CD4-positive, CD25-positive, alpha-beta regulatory T cell (primary cell): ENCODE measurements around the gene KCNG2. TPM values are rescaled to one million over a fixed set of nuclear protein-coding genes. Genes with fewer than 3 reads are reported as not detected.

ENCODE experiments used
- ATAC-seq, 2 donors: fragments of 150-1000 bp; cut with Tn5 transposase; one replicate each; pipeline ENCODE4 v1.10.0; 2021; ENCODE audit warnings: low read depth in 2 of 2, moderate number of reproducible peaks in 2 of 2, moderate library complexity in 1 of 2
- DNase-seq, 3 donors: peaks; one replicate each; pipeline versions ENCODE4 v3.0.0 to v3.0.0-alpha.2; 2012 to 2022; ENCODE audit warnings: mixed read lengths in 1 of 3
- H3K27ac ChIP-seq: one replicate; pipeline ENCODE4 v1.7.0; 2013; ENCODE audit warnings: mild to moderate bottlenecking, low read length; ENCODE audit not compliant: insufficient read depth, poor library complexity, severe bottlenecking
- H3K27me3 ChIP-seq: one replicate; pipeline ENCODE4 v1.7.0; 2013; ENCODE audit warnings: low read length; ENCODE audit not compliant: control insufficient read depth, insufficient read depth
- H3K36me3 ChIP-seq: one replicate; pipeline ENCODE4 v1.7.0; 2013; ENCODE audit warnings: mild to moderate bottlenecking, low read length, moderate library complexity; ENCODE audit not compliant: control insufficient read depth, insufficient read depth
- H3K4me1 ChIP-seq: 2 replicates; pipeline ENCODE4 v1.7.0; 2013; ENCODE audit warnings: mild to moderate bottlenecking, low read length; ENCODE audit not compliant: insufficient read depth, control insufficient read depth, poor library complexity, severe bottlenecking
- H3K4me3 ChIP-seq: one replicate; pipeline ENCODE4 v1.7.0; 2013; ENCODE audit warnings: low read depth, mild to moderate bottlenecking, low read length, moderate library complexity
- H3K9me3 ChIP-seq, 2 experiments: 1 replicate in 1 of 2; 2 replicates in 1 of 2; pipeline ENCODE4 v1.7.0; 2013; ENCODE audit warnings: low read length in 2 of 2, mild to moderate bottlenecking in 1 of 2, moderate library complexity in 1 of 2; ENCODE audit not compliant: control insufficient read depth in 2 of 2
- H3K27ac Mint-ChIP-seq, 3 donors: one replicate each; pipeline ENCODE4 v1.8.0; 2020 to 2022; ENCODE audit warnings: mild to moderate bottlenecking in 3 of 3, mixed read lengths in 3 of 3, moderate library complexity in 2 of 3
- H3K27me3 Mint-ChIP-seq: one replicate; pipeline ENCODE4 v1.8.0; 2022; ENCODE audit warnings: mild to moderate bottlenecking, mixed read lengths
- H3K36me3 Mint-ChIP-seq: one replicate; pipeline ENCODE4 v1.8.0; 2020; ENCODE audit warnings: mixed read lengths
- H3K4me1 Mint-ChIP-seq, 4 donors: one replicate each; pipeline ENCODE4 v1.8.0; 2020 to 2022; ENCODE audit warnings: mixed read lengths in 4 of 4, mild to moderate bottlenecking in 1 of 4
- H3K4me3 Mint-ChIP-seq, 4 donors: one replicate each; pipeline ENCODE4 v1.8.0; 2020 to 2022; ENCODE audit warnings: mild to moderate bottlenecking in 4 of 4, mixed read lengths in 4 of 4, moderate library complexity in 3 of 4
- H3K9me3 Mint-ChIP-seq, 7 donors: one replicate each; pipeline ENCODE4 v1.8.0; 2020 to 2022; ENCODE audit warnings: mixed read lengths in 7 of 7, mild to moderate bottlenecking in 3 of 7, moderate library complexity in 2 of 7
- polyA plus RNA-seq, 4 donors: library from polyadenylated mRNA; unstranded; fragments of 300-500 nt; fragmentation: Illumina TruSeq; gene quantifications; one replicate each; pipeline ENCODE4 v1.2.3, GENCODE V29; 2021
- total RNA-seq: library from RNA; stranded (reverse); gene quantifications from one replicate; pipeline ENCODE4 v1.2.3, GENCODE V29; 2022

KCNG2 gene
- total and polyA plus RNA-seq, 5 donors from 2014 or later, result not detected

- Histone ChIP-seq H3K27ac (no peak overlapping the region), H3K4me1 (no peaks in the 10 kb centered on the region), H3K27me3 (no peaks in the 10 kb centered on the region), H3K36me3 (peaks cover 4% of the 10 kb centered on the region), H3K9me3 (no peaks in the 10 kb centered on the region), H3K4me3 (no peak overlapping the region)
- Mint-ChIP-seq H3K9me3 (no peaks in the 10 kb centered on the region), H3K27ac (peak overlapping the region in 1 of 3 donors; percentile 77), H3K36me3 (peaks cover 25% of the 10 kb centered on the region), H3K27me3 (no peaks in the 10 kb centered on the region), H3K4me3 (no peak overlapping the region), H3K4me1 (peaks cover 0 to 14% (median 4%) of the 10 kb centered on the region in 4 donors)
- ATAC-seq (no peak), DNase-seq (no peak)
Observed at GRCh38 chr18:79911344-79912270, 113.9 kb downstream of the KCNG2 start.

- Mint-ChIP-seq H3K4me3 (no peak overlapping the region), H3K27ac (no peak overlapping the region), H3K36me3 (peaks cover 25% of the 10 kb centered on the region), H3K4me1 (peaks cover 0 to 14% (median 4%) of the 10 kb centered on the region in 4 donors), H3K9me3 (no peaks in the 10 kb centered on the region), H3K27me3 (no peaks in the 10 kb centered on the region)
- Histone ChIP-seq H3K4me1 (no peaks in the 10 kb centered on the region), H3K4me3 (no peak overlapping the region), H3K36me3 (peaks cover 10% of the 10 kb centered on the region), H3K9me3 (no peaks in the 10 kb centered on the region), H3K27me3 (no peaks in the 10 kb centered on the region), H3K27ac (no peak overlapping the region)
- DNase-seq (peak in 1 of 3 donors; percentile 14), ATAC-seq (peak in 1 of 2 donors; percentile 41)
Observed at GRCh38 chr18:79912409-79912991, 114.8 kb downstream of the KCNG2 start.

DNA sequence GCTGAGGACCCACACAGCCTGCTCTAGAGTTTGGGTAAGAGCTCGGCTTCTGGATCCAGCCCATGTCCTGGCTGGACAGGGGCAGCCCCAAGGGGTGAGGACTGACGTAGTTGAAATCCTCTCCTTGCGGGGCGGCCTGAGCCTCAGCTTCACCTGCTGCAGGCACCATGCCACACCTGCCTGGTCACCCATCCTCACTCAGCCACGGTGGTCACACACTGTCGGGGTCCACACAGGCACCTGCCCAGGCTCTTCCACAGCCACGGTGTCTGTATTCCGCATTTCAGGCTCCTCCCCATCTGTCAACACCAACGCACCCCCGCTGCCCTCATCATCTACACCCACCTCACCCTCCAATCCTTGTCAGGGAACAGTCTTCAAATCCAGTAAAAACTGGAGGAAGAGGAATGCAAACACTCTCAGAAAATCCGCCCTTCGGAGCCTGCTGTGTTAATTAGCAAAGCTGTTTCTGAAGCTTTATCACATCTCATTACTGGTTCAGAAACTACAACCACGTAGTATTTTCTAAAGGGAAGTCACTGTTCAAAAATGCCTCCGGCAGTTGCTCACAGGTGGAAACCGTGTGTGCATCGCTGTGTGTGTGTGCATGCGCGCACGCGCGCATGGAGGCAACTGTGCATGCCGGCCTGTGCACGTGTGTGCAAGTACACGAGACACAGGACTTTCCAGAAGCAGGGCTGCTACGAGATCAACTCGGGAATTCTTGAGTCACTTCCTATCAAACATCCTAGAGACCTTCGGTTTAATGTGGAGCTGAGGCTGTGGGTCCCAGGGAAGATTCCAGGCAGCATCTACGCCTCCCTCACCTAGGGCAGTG, 115.5 kb downstream of the KCNG2 start:
- peaks cover 0 to 14% (median 4%) of the 10 kb centered on the region in 4 donors for H3K4me1 Mint-ChIP-seq
- H3K9me3 Mint-ChIP-seq, result peaks cover 0 to 2% (median 0%) of the 10 kb centered on the region in 7 donors
- no peak overlapping the region for H3K4me3 Mint-ChIP-seq
- no peak overlapping the region for H3K27ac ChIP-seq
- no peaks in the 10 kb centered on the region for H3K4me1 ChIP-seq
- H3K27me3 ChIP-seq, result no peaks in the 10 kb centered on the region
- H3K9me3 ChIP-seq, result no peaks in the 10 kb centered on the region
- no peak overlapping the region for H3K4me3 ChIP-seq
- DNase-seq, result no peak
- peaks cover 24% of the 10 kb centered on the region for H3K36me3 Mint-ChIP-seq
- H3K36me3 ChIP-seq, result peaks cover 10% of the 10 kb centered on the region
- H3K27me3 Mint-ChIP-seq, result no peaks in the 10 kb centered on the region
- peak overlapping the region in 1 of 3 donors; percentile 46 for H3K27ac Mint-ChIP-seq
- no peak for ATAC-seq

DNA sequence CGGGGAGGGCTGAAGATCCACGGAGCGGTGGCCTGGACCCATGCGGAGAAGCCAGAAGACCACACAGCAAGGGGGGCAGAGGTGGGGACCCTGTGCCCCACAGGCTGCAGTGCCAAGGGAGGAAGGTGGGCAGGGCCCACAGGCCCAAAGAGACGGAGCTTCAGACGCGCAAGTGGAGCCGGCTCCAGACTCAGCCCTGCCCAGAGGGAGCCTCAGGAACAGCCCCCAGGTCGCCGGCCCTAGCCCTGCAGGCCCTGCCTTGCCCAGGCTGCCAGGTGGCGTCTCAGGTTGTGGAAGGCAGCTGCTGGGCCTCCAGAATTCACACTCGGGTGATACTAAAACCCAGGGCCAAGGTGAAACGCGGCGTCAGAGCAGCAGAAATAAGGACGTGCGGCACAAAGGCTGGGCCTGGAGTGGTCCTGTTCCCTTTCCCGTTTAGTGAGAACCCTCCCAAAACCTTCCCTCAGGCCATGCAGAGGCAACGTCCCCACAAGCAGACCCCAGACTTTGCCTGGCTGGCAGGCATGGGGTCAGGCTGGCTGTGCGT, 116.9 kb downstream of the KCNG2 start:
- H3K27me3 ChIP-seq, result no peaks in the 10 kb centered on the region
- Mint-ChIP-seq H3K36me3 (peaks cover 14% of the 10 kb centered on the region), H3K27me3 (no peaks in the 10 kb centered on the region), H3K9me3 (peaks cover 0 to 2% (median 0%) of the 10 kb centered on the region in 7 donors), H3K27ac (no peak overlapping the region), H3K4me3 (no peak overlapping the region), H3K4me1 (peaks cover 0 to 11% (median 3%) of the 10 kb centered on the region in 4 donors)
- no peak overlapping the region for H3K4me3 ChIP-seq
- DNase-seq, result no peak
- H3K9me3 ChIP-seq, result no peaks in the 10 kb centered on the region
- H3K4me1 ChIP-seq, result no peaks in the 10 kb centered on the region
- no peak overlapping the region for H3K27ac ChIP-seq
- no peak for ATAC-seq
- peaks cover 10% of the 10 kb centered on the region for H3K36me3 ChIP-seq

GRCh38 chr18:79915161-79916127, 117.7 kb downstream of the KCNG2 start:
- H3K4me3 ChIP-seq, result no peak overlapping the region
- no peak overlapping the region for H3K27ac ChIP-seq
- Mint-ChIP-seq H3K4me1 (peaks cover 0 to 10% (median 3%) of the 10 kb centered on the region in 4 donors), H3K27ac (no peak overlapping the region), H3K27me3 (no peaks in the 10 kb centered on the region), H3K4me3 (no peak overlapping the region), H3K9me3 (peaks cover 0 to 2% (median 0%) of the 10 kb centered on the region in 7 donors), H3K36me3 (peaks cover 12% of the 10 kb centered on the region)
- ATAC-seq, result no peak
- no peaks in the 10 kb centered on the region for H3K9me3 ChIP-seq
- no peaks in the 10 kb centered on the region for H3K27me3 ChIP-seq
- no peaks in the 10 kb centered on the region for H3K4me1 ChIP-seq
- peaks cover 10% of the 10 kb centered on the region for H3K36me3 ChIP-seq
- no peak for DNase-seq

- Mint-ChIP-seq H3K36me3 (peaks cover 10% of the 10 kb centered on the region), H3K27ac (no peak overlapping the region)
- H3K27ac ChIP-seq, result no peak overlapping the region
Observed at GRCh38 chr18:79916128-79916494, 118.4 kb downstream of the KCNG2 start.

More at GRCh38 chr18:79916128-79916494, 118.4 kb downstream of the KCNG2 start:
- peaks cover 0 to 2% (median 0%) of the 10 kb centered on the region in 7 donors for H3K9me3 Mint-ChIP-seq
- H3K36me3 ChIP-seq, result peaks cover 10% of the 10 kb centered on the region
- H3K9me3 ChIP-seq, result no peaks in the 10 kb centered on the region
- H3K4me1 Mint-ChIP-seq, result peaks cover 0 to 8% (median 3%) of the 10 kb centered on the region in 4 donors
- H3K27me3 ChIP-seq, result no peaks in the 10 kb centered on the region
- no peaks in the 10 kb centered on the region for H3K4me1 ChIP-seq
- H3K27me3 Mint-ChIP-seq, result no peaks in the 10 kb centered on the region
- DNase-seq, result no peak
- ATAC-seq, result no peak
- H3K4me3 Mint-ChIP-seq, result no peak overlapping the region
- H3K4me3 ChIP-seq, result no peak overlapping the region
